Neuronal stem cell (in vitro differentiated cells): Measurements from ENCODE around the gene FKBP6.
"Not testable (repeated sequence)": the region's sequence is repeated elsewhere in the genome, so short reads cannot be mapped to it uniquely, and the experiment has no call there.

Experiments
- DNase-seq: peaks from one replicate; pipeline ENCODE4 v3.0.0-alpha.2; 2013; ENCODE audit warnings: low spot score
- H2AFZ ChIP-seq: one replicate; pipeline ENCODE4 v1.6.1; 2013; ENCODE audit warnings: mild to moderate bottlenecking, low read length, inconsistent platforms
- H2AK5ac ChIP-seq: 2 replicates; pipeline ENCODE4 v1.6.1; 2013; ENCODE audit warnings: low read depth, mild to moderate bottlenecking, inconsistent platforms, low read length, moderate library complexity, mixed read lengths
- H2BK120ac ChIP-seq: 2 replicates; pipeline ENCODE4 v1.6.1; 2013; ENCODE audit warnings: low read depth, mild to moderate bottlenecking, inconsistent platforms, low read length, moderate library complexity, mixed read lengths
- H2BK12ac ChIP-seq: one replicate; pipeline ENCODE4 v1.6.1; 2013; ENCODE audit warnings: low read length, inconsistent platforms
- H2BK15ac ChIP-seq: 2 replicates; pipeline ENCODE4 v1.6.1; 2013; ENCODE audit warnings: mild to moderate bottlenecking, low read length, inconsistent platforms, mixed read lengths
- H2BK5ac ChIP-seq: one replicate; pipeline ENCODE4 v1.6.1; 2013; ENCODE audit warnings: inconsistent platforms, mild to moderate bottlenecking, low read length, moderate library complexity
- H3K14ac ChIP-seq: one replicate; pipeline ENCODE4 v1.6.1; 2013; ENCODE audit warnings: low read length, inconsistent platforms
- H3K18ac ChIP-seq: 2 replicates; pipeline ENCODE4 v1.6.1; 2013; ENCODE audit warnings: low read length, inconsistent platforms
- H3K23ac ChIP-seq: 2 replicates; pipeline ENCODE4 v1.6.1; 2013; ENCODE audit warnings: low read depth, mild to moderate bottlenecking, mixed read lengths, low read length, inconsistent platforms; ENCODE audit not compliant: poor library complexity
- H3K27ac ChIP-seq: replicated peaks from 3 replicates; pipeline ENCODE4 v1.5.1; 2013; ENCODE audit warnings: low read length, inconsistent platforms
- H3K27me3 ChIP-seq, 3 experiments: 2 replicates each; pipeline ENCODE4 v1.6.1; 2013; ENCODE audit warnings: low read length in 3 of 3, mild to moderate bottlenecking in 2 of 3, inconsistent platforms in 1 of 3, low read depth in 1 of 3, mixed read lengths in 1 of 3, moderate library complexity in 1 of 3; ENCODE audit not compliant: control insufficient read depth in 3 of 3, insufficient read depth in 3 of 3
- H3K36me3 ChIP-seq, 2 donors: replicated peaks in 1 of 2; 2 replicates each; pipeline ENCODE4 v1.6.1; 2013; ENCODE audit warnings: low read length in 2 of 2; ENCODE audit not compliant: control insufficient read depth in 2 of 2, insufficient read depth in 2 of 2
- H3K4ac ChIP-seq: 2 replicates; pipeline ENCODE4 v1.6.1; 2013; ENCODE audit warnings: inconsistent platforms, mild to moderate bottlenecking, low read length, moderate library complexity
- H3K4me1 ChIP-seq, 2 donors: 1 replicate in 1 of 2; 2 replicates in 1 of 2; pipeline ENCODE4 v1.6.1; 2013; ENCODE audit warnings: low read length in 2 of 2, low read depth in 1 of 2; ENCODE audit not compliant: control insufficient read depth in 2 of 2, insufficient read depth in 1 of 2
- H3K4me2 ChIP-seq: one replicate; pipeline ENCODE4 v1.6.1; 2013; ENCODE audit warnings: mild to moderate bottlenecking, low read length, inconsistent platforms; ENCODE audit not compliant: insufficient read depth, poor library complexity, severe bottlenecking
- H3K4me3 ChIP-seq, 2 donors: 2 replicates each; pipeline ENCODE4 v1.5.1; 2013; ENCODE audit warnings: low read length in 2 of 2, mild to moderate bottlenecking in 2 of 2, inconsistent platforms in 1 of 2, moderate library complexity in 1 of 2
- H3K79me1 ChIP-seq: one replicate; pipeline ENCODE4 v1.6.1; 2013; ENCODE audit warnings: low read depth, mild to moderate bottlenecking, inconsistent platforms, low read length, moderate library complexity
- H3K9ac ChIP-seq: one replicate; pipeline ENCODE4 v1.6.1; 2013; ENCODE audit warnings: mild to moderate bottlenecking, low read depth, low read length, inconsistent platforms; ENCODE audit not compliant: poor library complexity
- H3K9me3 ChIP-seq, 2 donors: replicated peaks in 1 of 2; 2 replicates each; pipeline versions ENCODE3 to v1.6.1; 2013; ENCODE audit warnings: low read length in 2 of 2, mild to moderate bottlenecking in 2 of 2, inconsistent platforms in 1 of 2, low read depth in 1 of 2, mixed read lengths in 1 of 2, moderate library complexity in 1 of 2; ENCODE audit not compliant: control insufficient read depth in 2 of 2, insufficient read depth in 1 of 2
- H4K8ac ChIP-seq: one replicate; pipeline ENCODE4 v1.6.1; 2013; ENCODE audit warnings: low read depth, mild to moderate bottlenecking, inconsistent platforms, low read length, moderate library complexity
- H4K91ac ChIP-seq: one replicate; pipeline ENCODE4 v1.6.1; 2013; ENCODE audit warnings: low read length, low read depth, mild to moderate bottlenecking, inconsistent platforms; ENCODE audit not compliant: poor library complexity
- WGBS, 2 donors: extraction: QIAGEN DNeasy Blood & Tissue Kit; methylation state at CpG; one replicate each; pipeline ENCODE4 v1.1.7; 2013; ENCODE audit warnings: missing lambda C conversion rate in 2 of 2, mixed read lengths in 1 of 2; ENCODE audit not compliant: insufficient read length in 2 of 2, insufficient replicate concordance in 1 of 2; ENCODE audit errors: extremely low coverage in 2 of 2; 5-methylcytosine and 5-hydroxymethylcytosine counted together

Gene FKBP6

GRCh38 chr7:73323434-73324080 lies 4.4 kb upstream of the FKBP6 start:
- H3K79me1 ChIP-seq, H2AK5ac ChIP-seq, H3K4me1 ChIP-seq, H2BK15ac ChIP-seq, H3K23ac ChIP-seq, H3K14ac ChIP-seq, H2BK12ac ChIP-seq, H3K27me3 ChIP-seq, H2BK5ac ChIP-seq, H3K4ac ChIP-seq, H2BK120ac ChIP-seq, H3K36me3 ChIP-seq, DNase-seq, H3K4me2 ChIP-seq, H3K4me3 ChIP-seq, H4K8ac ChIP-seq, H4K91ac ChIP-seq, H3K9ac ChIP-seq, H3K18ac ChIP-seq, H3K27ac ChIP-seq, H3K9me3 ChIP-seq: not testable (repeated sequence)
- no CpG with 5 or more reads among the region's 5 CpGs for WGBS, 2 donors
- peak overlapping the region; percentile 59 for H2AFZ ChIP-seq

- H3K4me2 ChIP-seq, H4K8ac ChIP-seq, H3K14ac ChIP-seq, H3K4ac ChIP-seq, H3K4me1 ChIP-seq, H4K91ac ChIP-seq, H3K79me1 ChIP-seq, H3K23ac ChIP-seq, H2BK15ac ChIP-seq, H2BK120ac ChIP-seq, H3K9me3 ChIP-seq, H3K27ac ChIP-seq, H2BK12ac ChIP-seq, H3K4me3 ChIP-seq, H2BK5ac ChIP-seq, H2AK5ac ChIP-seq, H3K27me3 ChIP-seq, H3K36me3 ChIP-seq: not testable (repeated sequence)
- peak overlapping the region; percentile 38 for H3K18ac ChIP-seq
- peak overlapping the region; percentile 38 for H3K9ac ChIP-seq
- peak overlapping the region; percentile 59 for H2AFZ ChIP-seq
- peak; percentile 46 for DNase-seq
- no CpG with 5 or more reads among the region's 31 CpGs for WGBS, 2 donors
Measured at GRCh38 chr7:73324081-73324845, 3.7 kb upstream of the FKBP6 start.

- not testable (repeated sequence) for DNase-seq, H3K14ac ChIP-seq, H3K18ac ChIP-seq, H3K36me3 ChIP-seq, H3K27me3 ChIP-seq, H2BK15ac ChIP-seq, H2AFZ ChIP-seq, H3K4me3 ChIP-seq, H2BK5ac ChIP-seq, H3K4me2 ChIP-seq, H4K91ac ChIP-seq, H3K4ac ChIP-seq, H2BK120ac ChIP-seq, H3K79me1 ChIP-seq, H3K9me3 ChIP-seq, H3K27ac ChIP-seq, H3K9ac ChIP-seq, H4K8ac ChIP-seq, H2AK5ac ChIP-seq, H3K23ac ChIP-seq, H3K4me1 ChIP-seq
- H2BK12ac ChIP-seq, result peak overlapping the region; percentile 22
- no CpG with 5 or more reads among the region's 6 CpGs for WGBS, 2 donors
Measured at GRCh38 chr7:73325424-73325823, 2.5 kb upstream of the FKBP6 start.

DNA sequence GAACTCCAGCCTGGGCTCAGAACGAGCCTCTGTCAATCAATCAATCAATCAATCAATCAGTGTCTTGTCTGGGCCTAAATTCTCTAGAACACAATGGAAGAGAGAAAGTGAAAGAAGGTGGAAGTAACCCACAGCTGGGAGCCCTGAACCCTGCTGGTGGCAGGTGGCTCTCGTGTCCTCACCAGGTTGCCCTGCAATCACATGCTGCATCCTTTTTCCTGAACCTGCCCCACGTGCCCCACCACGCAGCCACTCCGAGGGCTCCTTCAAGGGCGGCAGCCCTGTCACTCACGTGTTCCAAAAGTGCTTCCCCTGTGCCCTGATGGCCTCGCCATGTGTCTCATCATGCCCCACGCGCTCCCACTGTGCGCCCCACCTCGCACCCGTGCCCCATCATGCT lies 512 bp upstream of the FKBP6 start:
- H2BK120ac ChIP-seq, H3K4me3 ChIP-seq, H3K79me1 ChIP-seq, H3K9ac ChIP-seq, H3K4me2 ChIP-seq, H4K91ac ChIP-seq, H3K4ac ChIP-seq, DNase-seq, H3K36me3 ChIP-seq, H3K23ac ChIP-seq, H2AFZ ChIP-seq, H3K18ac ChIP-seq, H2AK5ac ChIP-seq, H3K27me3 ChIP-seq, H2BK12ac ChIP-seq, H2BK5ac ChIP-seq, H3K4me1 ChIP-seq, H2BK15ac ChIP-seq, H3K27ac ChIP-seq, H4K8ac ChIP-seq, H3K9me3 ChIP-seq, H3K14ac ChIP-seq: not testable (repeated sequence)
- no CpG with 5 or more reads among the region's 13 CpGs for WGBS, 2 donors
